Measurements from ENCODE around the gene PALD1.
"Not testable (repeated sequence)": the region's sequence is repeated elsewhere in the genome, so short reads cannot be mapped to it uniquely, and the experiment has no call there.

PALD1 gene

GRCh38 chr10:70592746-70593512 lies 114.4 kb downstream of the PALD1 start:
- peak in 1 of 2 donors; percentile 98 for DNase-seq

GRCh38 chr10:70593513-70593890 lies 114.9 kb downstream of the PALD1 start:
- no peak for DNase-seq

GRCh38 chr10:70594161-70594560 lies 115.6 kb downstream of the PALD1 start:
- DNase-seq = no peak

- DNase-seq = no peak
These were observed 117.0 kb downstream of the PALD1 start for GRCh38 chr10:70595566-70596016.

- DNase-seq = no peak
These were observed 117.7 kb downstream of the PALD1 start for GRCh38 chr10:70596110-70596798.

GRCh38 chr10:70596860-70597809 lies 118.6 kb downstream of the PALD1 start:
- no peak for DNase-seq

- no peak for DNase-seq
These were observed 119.6 kb downstream of the PALD1 start for GRCh38 chr10:70597856-70598815.

GRCh38 chr10:70598857-70599295 lies 120.3 kb downstream of the PALD1 start:
- no peak for DNase-seq

- DNase-seq = no peak
These were observed 120.8 kb downstream of the PALD1 start for GRCh38 chr10:70599319-70599718.

- no peak for DNase-seq
These were observed 121.2 kb downstream of the PALD1 start for GRCh38 chr10:70599791-70600190.

- no peak for DNase-seq
These were observed 122.2 kb downstream of the PALD1 start for GRCh38 chr10:70600512-70601395.

GRCh38 chr10:70601746-70602145 lies 123.2 kb downstream of the PALD1 start:
- no peak for DNase-seq

GRCh38 chr10:70602665-70603448 lies 124.3 kb downstream of the PALD1 start, which contains the start of gene PRF1:
TSS of gene PRF1 (minus strand) at chr10:70602741. CDS start at chr10:70600902, 1,839 bp downstream.
- no peak for DNase-seq

GRCh38 chr10:70603449-70603801 lies 124.9 kb downstream of the PALD1 start:
- DNase-seq = no peak

- DNase-seq = no peak
These were observed 125.5 kb downstream of the PALD1 start for GRCh38 chr10:70604106-70604505.

GRCh38 chr10:70605161-70605560 lies 126.6 kb downstream of the PALD1 start:
- no peak for DNase-seq

GRCh38 chr10:70607936-70608335 lies 129.4 kb downstream of the PALD1 start:
- no peak for DNase-seq

- DNase-seq = no peak
These were observed 135.4 kb downstream of the PALD1 start for GRCh38 chr10:70613941-70614340.

GRCh38 chr10:70614364-70614763 lies 135.8 kb downstream of the PALD1 start:
- DNase-seq = not testable (repeated sequence)

GRCh38 chr10:70615211-70615610 lies 136.6 kb downstream of the PALD1 start:
- DNase-seq = no peak
